GM23338 (cell line): ENCODE data around the gene MAP2K6. TPM values are rescaled to one million over a fixed set of nuclear protein-coding genes. Genes with fewer than 3 reads are reported as not detected.
A peak's percentile ranks its signal among the peaks of the same experiment; 100 is the strongest.

ENCODE experiments used
- ATAC-seq: fragments of 200-7000 bp; cut with Tn5 transposase; 3 replicates; pipeline ENCODE4 v1.9.1; 2020
- DNase-seq: peaks from one replicate; pipeline ENCODE4 v3.0.0-alpha.2; 2015; ENCODE audit warnings: low spot score
- H2AFZ ChIP-seq: fragments of 200-600 bp; sonication (generic); 2 replicates; pipeline ENCODE4 v1.8.0; 2016; ENCODE audit warnings: antibody characterized with exemption, mild to moderate bottlenecking, moderate library complexity
- H3F3A ChIP-seq: fragments of 200-600 bp; sonication (generic); replicated peaks from 2 replicates; pipeline ENCODE4 v1.8.0; 2017; ENCODE audit warnings: antibody characterized with exemption, mixed run types, low read depth
- H3K27ac ChIP-seq: fragments of 200-600 bp; sonication (generic); 2 replicates; pipeline ENCODE4 v1.6.1; 2016; ENCODE audit warnings: low read depth
- H3K27me3 ChIP-seq: fragments of 200-600 bp; sonication (generic); 2 replicates; pipeline ENCODE4 v1.8.0; 2016; ENCODE audit warnings: mild to moderate bottlenecking, mixed run types, moderate library complexity; ENCODE audit not compliant: insufficient read depth
- H3K36me3 ChIP-seq: fragments of 200-600 bp; sonication (generic); 2 replicates; pipeline ENCODE4 v1.8.0; 2016; ENCODE audit warnings: mild to moderate bottlenecking; ENCODE audit not compliant: insufficient read depth
- H3K4me1 ChIP-seq: fragments of 200-600 bp; sonication (generic); 2 replicates; pipeline ENCODE4 v1.8.0; 2016; ENCODE audit warnings: mild to moderate bottlenecking, moderate library complexity; ENCODE audit not compliant: insufficient read depth
- H3K4me2 ChIP-seq: fragments of 200-600 bp; sonication (generic); 2 replicates; pipeline ENCODE4 v1.7.1; 2017; ENCODE audit warnings: mixed run types
- H3K4me3 ChIP-seq: fragments of 200-600 bp; sonication (generic); 2 replicates; pipeline ENCODE4 v1.6.1; 2016; ENCODE audit warnings: mixed run types
- H3K79me2 ChIP-seq: fragments of 200-600 bp; sonication (generic); replicated peaks from 2 replicates; pipeline ENCODE4 v1.8.0; 2017; ENCODE audit warnings: mild to moderate bottlenecking; ENCODE audit not compliant: insufficient read depth
- H3K9me2 ChIP-seq: fragments of 200-600 bp; sonication (generic); 2 replicates; pipeline ENCODE4 v1.8.0; 2017; ENCODE audit not compliant: insufficient read depth
- H4K20me1 ChIP-seq: fragments of 200-600 bp; sonication (generic); replicated peaks from 2 replicates; pipeline ENCODE4 v1.8.0; 2017; ENCODE audit warnings: mild to moderate bottlenecking; ENCODE audit not compliant: insufficient read depth
- H3K27ac Mint-ChIP-seq: 2 replicates; pipeline ENCODE4 v1.8.0; 2020; ENCODE audit warnings: inconsistent platforms, mild to moderate bottlenecking, moderate library complexity, mixed read lengths
- H3K27me3 Mint-ChIP-seq: 3 replicates; pipeline ENCODE4 v1.8.0; 2022; ENCODE audit warnings: low read depth, mild to moderate bottlenecking, moderate library complexity, mixed read lengths, inconsistent platforms; ENCODE audit not compliant: insufficient read depth, poor library complexity
- H3K36me3 Mint-ChIP-seq: 3 replicates; pipeline ENCODE4 v1.8.0; 2021; ENCODE audit warnings: low read depth, mild to moderate bottlenecking, inconsistent platforms, moderate library complexity, mixed read lengths
- H3K4me1 Mint-ChIP-seq: 3 replicates; pipeline ENCODE4 v1.8.0; 2020; ENCODE audit warnings: mild to moderate bottlenecking, inconsistent platforms, mixed read lengths
- H3K4me3 Mint-ChIP-seq: 3 replicates; pipeline ENCODE4 v1.8.0; 2021; ENCODE audit warnings: moderate library complexity, mild to moderate bottlenecking, inconsistent platforms, mixed read lengths
- H3K9me3 Mint-ChIP-seq: 3 replicates; pipeline ENCODE4 v1.8.0; 2020; ENCODE audit warnings: moderate library complexity, mild to moderate bottlenecking, inconsistent platforms, mixed read lengths
- CREB1 ChIP-seq: fragments of 250-450 bp; sonication (Bioruptor Pico); IDR thresholded peaks from 2 replicates; pipeline ENCODE4 v1.5.0; 2020; ENCODE audit warnings: low read depth, mild to moderate bottlenecking, moderate library complexity
- EZH2 ChIP-seq: fragments of 200-600 bp; sonication (generic); IDR thresholded peaks from one replicate; pipeline ENCODE4 v1.8.0; 2017; ENCODE audit warnings: antibody characterized with exemption, mild to moderate bottlenecking, low read depth; ENCODE audit not compliant: unreplicated experiment
- JUNB ChIP-seq: IDR thresholded peaks from one replicate; pipeline ENCODE4 v1.6.1; 2016; ENCODE audit warnings: antibody characterized with exemption; ENCODE audit not compliant: unreplicated experiment
- NANOG ChIP-seq: IDR thresholded peaks from 2 replicates; pipeline ENCODE4 v1.6.1; 2016; ENCODE audit warnings: antibody characterized with exemption, borderline replicate concordance
- POLR2AphosphoS5 ChIP-seq: IDR thresholded peaks from 2 replicates; pipeline ENCODE4 v1.6.1; 2016; ENCODE audit warnings: antibody characterized with exemption, low read depth
- STAT1 ChIP-seq: IDR thresholded peaks from one replicate; pipeline ENCODE4 v1.6.1; 2016; ENCODE audit warnings: antibody characterized with exemption; ENCODE audit not compliant: unreplicated experiment
- ZNF114 ChIP-seq: fragments of 250-450 bp; sonication (Bioruptor Pico); IDR thresholded peaks from 2 replicates; pipeline ENCODE4 v1.5.0; 2020; ENCODE audit warnings: mild to moderate bottlenecking, moderate library complexity
- ZNF331 ChIP-seq: fragments of 250-450 bp; sonication (Bioruptor Pico); IDR thresholded peaks from 2 replicates; pipeline ENCODE4 v1.5.0; 2020; ENCODE audit warnings: low read depth, mild to moderate bottlenecking, moderate library complexity
- polyA plus RNA-seq: library from polyadenylated mRNA; unstranded; fragments of >200 nt; fragmentation: Nextera tagmentation; extraction: Ambion mirVana; gene quantifications from 2 replicates; pipeline ENCODE4 v1.2.1, GENCODE V29; 2016
- total RNA-seq: library from RNA; depleted of rRNA; stranded (reverse); fragments of >200 nt; shearing (Covaris generic); gene quantifications from 2 replicates; pipeline ENCODE4 v1.2.3, GENCODE V29; 2014
- TF ChIP-seq, protein P1 (sequence below): IDR thresholded peaks from one replicate; pipeline ENCODE4 v1.6.1; 2018; ENCODE audit warnings: antibody characterized with exemption; ENCODE audit not compliant: unreplicated experiment
- TF ChIP-seq, protein P2 (sequence below): IDR thresholded peaks from 2 replicates; pipeline ENCODE4 v1.6.1; 2016; ENCODE audit warnings: antibody characterized with exemption
- TF ChIP-seq, protein P3 (sequence below), 2 experiments: fragments of 200-600 bp in 1 of 2; sonication (generic) in 1 of 2; conservative IDR thresholded peaks; 2 replicates each; pipeline versions ENCODE4 v1.5.1 to v1.6.1; 2016 to 2017; ENCODE audit warnings: antibody characterized with exemption in 2 of 2, low read depth in 2 of 2, mild to moderate bottlenecking in 2 of 2, moderate library complexity in 1 of 2
- TF ChIP-seq, protein P4 (sequence below): fragments of 250-450 bp; sonication (Bioruptor Pico); IDR thresholded peaks from 2 replicates; pipeline ENCODE4 v1.5.0; 2020; ENCODE audit warnings: mild to moderate bottlenecking, moderate library complexity

MAP2K6 gene
- total and polyA plus RNA-seq, 2 experiments from 2014 or later: 26.3 to 31.1 TPM

DNA sequence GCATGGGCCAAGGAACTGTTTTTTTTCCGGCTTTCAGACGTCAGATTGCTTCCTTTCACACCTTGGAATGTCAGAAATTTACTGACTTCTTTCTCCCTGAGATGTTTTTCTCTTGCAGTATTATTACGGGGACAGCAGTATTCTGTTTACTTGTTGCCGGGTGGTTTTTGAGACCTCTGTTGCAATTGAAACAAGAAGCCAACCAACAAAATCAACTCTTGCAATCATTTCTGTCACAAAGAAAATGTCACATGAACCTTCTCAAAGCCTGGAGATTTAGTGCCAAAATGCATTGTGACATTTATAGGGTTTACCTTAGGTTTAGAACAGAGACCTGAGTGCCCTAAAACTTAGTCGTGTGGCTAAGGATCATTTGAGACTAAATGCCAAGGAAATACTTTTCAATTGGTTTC lies 174.3 kb downstream of the MAP2K6 start:
- Histone ChIP-seq H3K4me2 (no peak overlapping the region), H3F3A (no peaks in the 10 kb centered on the region), H3K27ac (no peak overlapping the region), H3K79me2 (no peaks in the 10 kb centered on the region), H3K36me3 (no peaks in the 10 kb centered on the region), H3K4me3 (no peak overlapping the region), H3K9me2 (0 out of 2 replicates have a peak, but pooled peaks cover 3% of the 10 kb centered on the region), H2AFZ (no peak overlapping the region), H4K20me1 (no peaks in the 10 kb centered on the region), H3K4me1 (no peaks in the 10 kb centered on the region), H3K27me3 (no peaks in the 10 kb centered on the region)
- DNase-seq: peak; percentile 39
- Mint-ChIP-seq H3K4me1 (peaks cover 5% of the 10 kb centered on the region; the same call in 2 of the 3 replicates), H3K36me3 (no peaks in the 10 kb centered on the region), H3K9me3 (no peaks in the 10 kb centered on the region), H3K4me3 (no peak overlapping the region), H3K27me3 (no peaks in the 10 kb centered on the region), H3K27ac (no peak overlapping the region)
- no peak for TF ChIP-seq ZNF114 (CRISPR knock-in tag)
- no peak for TF ChIP-seq STAT1
- no peak for TF ChIP-seq JUNB
- TF ChIP-seq, protein P1, sequence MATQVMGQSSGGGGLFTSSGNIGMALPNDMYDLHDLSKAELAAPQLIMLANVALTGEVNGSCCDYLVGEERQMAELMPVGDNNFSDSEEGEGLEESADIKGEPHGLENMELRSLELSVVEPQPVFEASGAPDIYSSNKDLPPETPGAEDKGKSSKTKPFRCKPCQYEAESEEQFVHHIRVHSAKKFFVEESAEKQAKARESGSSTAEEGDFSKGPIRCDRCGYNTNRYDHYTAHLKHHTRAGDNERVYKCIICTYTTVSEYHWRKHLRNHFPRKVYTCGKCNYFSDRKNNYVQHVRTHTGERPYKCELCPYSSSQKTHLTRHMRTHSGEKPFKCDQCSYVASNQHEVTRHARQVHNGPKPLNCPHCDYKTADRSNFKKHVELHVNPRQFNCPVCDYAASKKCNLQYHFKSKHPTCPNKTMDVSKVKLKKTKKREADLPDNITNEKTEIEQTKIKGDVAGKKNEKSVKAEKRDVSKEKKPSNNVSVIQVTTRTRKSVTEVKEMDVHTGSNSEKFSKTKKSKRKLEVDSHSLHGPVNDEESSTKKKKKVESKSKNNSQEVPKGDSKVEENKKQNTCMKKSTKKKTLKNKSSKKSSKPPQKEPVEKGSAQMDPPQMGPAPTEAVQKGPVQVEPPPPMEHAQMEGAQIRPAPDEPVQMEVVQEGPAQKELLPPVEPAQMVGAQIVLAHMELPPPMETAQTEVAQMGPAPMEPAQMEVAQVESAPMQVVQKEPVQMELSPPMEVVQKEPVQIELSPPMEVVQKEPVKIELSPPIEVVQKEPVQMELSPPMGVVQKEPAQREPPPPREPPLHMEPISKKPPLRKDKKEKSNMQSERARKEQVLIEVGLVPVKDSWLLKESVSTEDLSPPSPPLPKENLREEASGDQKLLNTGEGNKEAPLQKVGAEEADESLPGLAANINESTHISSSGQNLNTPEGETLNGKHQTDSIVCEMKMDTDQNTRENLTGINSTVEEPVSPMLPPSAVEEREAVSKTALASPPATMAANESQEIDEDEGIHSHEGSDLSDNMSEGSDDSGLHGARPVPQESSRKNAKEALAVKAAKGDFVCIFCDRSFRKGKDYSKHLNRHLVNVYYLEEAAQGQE: no peak
- TF ChIP-seq, protein P2, sequence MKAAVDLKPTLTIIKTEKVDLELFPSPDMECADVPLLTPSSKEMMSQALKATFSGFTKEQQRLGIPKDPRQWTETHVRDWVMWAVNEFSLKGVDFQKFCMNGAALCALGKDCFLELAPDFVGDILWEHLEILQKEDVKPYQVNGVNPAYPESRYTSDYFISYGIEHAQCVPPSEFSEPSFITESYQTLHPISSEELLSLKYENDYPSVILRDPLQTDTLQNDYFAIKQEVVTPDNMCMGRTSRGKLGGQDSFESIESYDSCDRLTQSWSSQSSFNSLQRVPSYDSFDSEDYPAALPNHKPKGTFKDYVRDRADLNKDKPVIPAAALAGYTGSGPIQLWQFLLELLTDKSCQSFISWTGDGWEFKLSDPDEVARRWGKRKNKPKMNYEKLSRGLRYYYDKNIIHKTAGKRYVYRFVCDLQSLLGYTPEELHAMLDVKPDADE: no peak
- TF ChIP-seq POLR2AphosphoS5: no peak
- TF ChIP-seq ZNF331 (CRISPR knock-in tag): no peak
- TF ChIP-seq, protein P3, sequence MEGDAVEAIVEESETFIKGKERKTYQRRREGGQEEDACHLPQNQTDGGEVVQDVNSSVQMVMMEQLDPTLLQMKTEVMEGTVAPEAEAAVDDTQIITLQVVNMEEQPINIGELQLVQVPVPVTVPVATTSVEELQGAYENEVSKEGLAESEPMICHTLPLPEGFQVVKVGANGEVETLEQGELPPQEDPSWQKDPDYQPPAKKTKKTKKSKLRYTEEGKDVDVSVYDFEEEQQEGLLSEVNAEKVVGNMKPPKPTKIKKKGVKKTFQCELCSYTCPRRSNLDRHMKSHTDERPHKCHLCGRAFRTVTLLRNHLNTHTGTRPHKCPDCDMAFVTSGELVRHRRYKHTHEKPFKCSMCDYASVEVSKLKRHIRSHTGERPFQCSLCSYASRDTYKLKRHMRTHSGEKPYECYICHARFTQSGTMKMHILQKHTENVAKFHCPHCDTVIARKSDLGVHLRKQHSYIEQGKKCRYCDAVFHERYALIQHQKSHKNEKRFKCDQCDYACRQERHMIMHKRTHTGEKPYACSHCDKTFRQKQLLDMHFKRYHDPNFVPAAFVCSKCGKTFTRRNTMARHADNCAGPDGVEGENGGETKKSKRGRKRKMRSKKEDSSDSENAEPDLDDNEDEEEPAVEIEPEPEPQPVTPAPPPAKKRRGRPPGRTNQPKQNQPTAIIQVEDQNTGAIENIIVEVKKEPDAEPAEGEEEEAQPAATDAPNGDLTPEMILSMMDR (conservative IDR thresholded peaks at IDR 0.05; ENCODE audit: low read depth in 2 of 2): no peak
- TF ChIP-seq, protein P4, sequence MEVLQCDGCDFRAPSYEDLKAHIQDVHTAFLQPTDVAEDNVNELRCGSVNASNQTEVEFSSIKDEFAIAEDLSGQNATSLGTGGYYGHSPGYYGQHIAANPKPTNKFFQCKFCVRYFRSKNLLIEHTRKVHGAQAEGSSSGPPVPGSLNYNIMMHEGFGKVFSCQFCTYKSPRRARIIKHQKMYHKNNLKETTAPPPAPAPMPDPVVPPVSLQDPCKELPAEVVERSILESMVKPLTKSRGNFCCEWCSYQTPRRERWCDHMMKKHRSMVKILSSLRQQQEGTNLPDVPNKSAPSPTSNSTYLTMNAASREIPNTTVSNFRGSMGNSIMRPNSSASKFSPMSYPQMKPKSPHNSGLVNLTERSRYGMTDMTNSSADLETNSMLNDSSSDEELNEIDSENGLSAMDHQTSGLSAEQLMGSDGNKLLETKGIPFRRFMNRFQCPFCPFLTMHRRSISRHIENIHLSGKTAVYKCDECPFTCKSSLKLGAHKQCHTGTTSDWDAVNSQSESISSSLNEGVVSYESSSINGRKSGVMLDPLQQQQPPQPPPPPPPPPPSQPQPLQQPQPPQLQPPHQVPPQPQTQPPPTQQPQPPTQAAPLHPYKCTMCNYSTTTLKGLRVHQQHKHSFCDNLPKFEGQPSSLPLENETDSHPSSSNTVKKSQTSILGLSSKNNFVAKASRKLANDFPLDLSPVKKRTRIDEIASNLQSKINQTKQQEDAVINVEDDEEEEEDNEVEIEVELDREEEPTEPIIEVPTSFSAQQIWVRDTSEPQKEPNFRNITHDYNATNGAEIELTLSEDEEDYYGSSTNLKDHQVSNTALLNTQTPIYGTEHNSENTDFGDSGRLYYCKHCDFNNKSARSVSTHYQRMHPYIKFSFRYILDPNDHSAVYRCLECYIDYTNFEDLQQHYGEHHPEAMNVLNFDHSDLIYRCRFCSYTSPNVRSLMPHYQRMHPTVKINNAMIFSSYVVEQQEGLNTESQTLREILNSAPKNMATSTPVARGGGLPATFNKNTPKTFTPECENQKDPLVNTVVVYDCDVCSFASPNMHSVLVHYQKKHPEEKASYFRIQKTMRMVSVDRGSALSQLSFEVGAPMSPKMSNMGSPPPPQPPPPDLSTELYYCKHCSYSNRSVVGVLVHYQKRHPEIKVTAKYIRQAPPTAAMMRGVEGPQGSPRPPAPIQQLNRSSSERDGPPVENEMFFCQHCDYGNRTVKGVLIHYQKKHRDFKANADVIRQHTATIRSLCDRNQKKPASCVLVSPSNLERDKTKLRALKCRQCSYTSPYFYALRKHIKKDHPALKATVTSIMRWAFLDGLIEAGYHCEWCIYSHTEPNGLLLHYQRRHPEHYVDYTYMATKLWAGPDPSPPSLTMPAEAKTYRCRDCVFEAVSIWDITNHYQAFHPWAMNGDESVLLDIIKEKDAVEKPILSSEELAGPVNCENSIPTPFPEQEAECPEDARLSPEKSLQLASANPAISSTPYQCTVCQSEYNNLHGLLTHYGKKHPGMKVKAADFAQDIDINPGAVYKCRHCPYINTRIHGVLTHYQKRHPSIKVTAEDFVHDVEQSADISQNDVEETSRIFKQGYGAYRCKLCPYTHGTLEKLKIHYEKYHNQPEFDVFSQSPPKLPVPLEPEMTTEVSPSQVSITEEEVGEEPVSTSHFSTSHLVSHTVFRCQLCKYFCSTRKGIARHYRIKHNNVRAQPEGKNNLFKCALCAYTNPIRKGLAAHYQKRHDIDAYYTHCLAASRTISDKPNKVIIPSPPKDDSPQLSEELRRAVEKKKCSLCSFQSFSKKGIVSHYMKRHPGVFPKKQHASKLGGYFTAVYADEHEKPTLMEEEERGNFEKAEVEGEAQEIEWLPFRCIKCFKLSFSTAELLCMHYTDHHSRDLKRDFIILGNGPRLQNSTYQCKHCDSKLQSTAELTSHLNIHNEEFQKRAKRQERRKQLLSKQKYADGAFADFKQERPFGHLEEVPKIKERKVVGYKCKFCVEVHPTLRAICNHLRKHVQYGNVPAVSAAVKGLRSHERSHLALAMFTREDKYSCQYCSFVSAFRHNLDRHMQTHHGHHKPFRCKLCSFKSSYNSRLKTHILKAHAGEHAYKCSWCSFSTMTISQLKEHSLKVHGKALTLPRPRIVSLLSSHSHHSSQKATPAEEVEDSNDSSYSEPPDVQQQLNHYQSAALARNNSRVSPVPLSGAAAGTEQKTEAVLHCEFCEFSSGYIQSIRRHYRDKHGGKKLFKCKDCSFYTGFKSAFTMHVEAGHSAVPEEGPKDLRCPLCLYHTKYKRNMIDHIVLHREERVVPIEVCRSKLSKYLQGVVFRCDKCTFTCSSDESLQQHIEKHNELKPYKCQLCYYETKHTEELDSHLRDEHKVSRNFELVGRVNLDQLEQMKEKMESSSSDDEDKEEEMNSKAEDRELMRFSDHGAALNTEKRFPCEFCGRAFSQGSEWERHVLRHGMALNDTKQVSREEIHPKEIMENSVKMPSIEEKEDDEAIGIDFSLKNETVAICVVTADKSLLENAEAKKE: no peak
- no peak for TF ChIP-seq CREB1 (CRISPR knock-in tag)
- no peak for TF ChIP-seq EZH2
- TF ChIP-seq NANOG: no peak
- ATAC-seq: no peak
